ENCODE measurements around the gene FAM3D. TPM values are rescaled to one million over a fixed set of nuclear protein-coding genes. Genes with fewer than 3 reads are reported as not detected.
"Not testable (repeated sequence)": the region's sequence is repeated elsewhere in the genome, so short reads cannot be mapped to it uniquely, and the experiment has no call there.

FAM3D gene
- polyA plus RNA-seq, 3 donors, result 0.24 to 2.9 (median 0.56) TPM

- H3K27ac ChIP-seq (ENCODE audit: low read depth, low read length), result no peak overlapping the region
- 78 to 92% (median 89%) methylated on average over 4 of the region's 4 CpGs for WGBS, 3 donors
Observed at GRCh38 chr3:58688574-58688973, 22.0 kb upstream of the FAM3D start.

DNA sequence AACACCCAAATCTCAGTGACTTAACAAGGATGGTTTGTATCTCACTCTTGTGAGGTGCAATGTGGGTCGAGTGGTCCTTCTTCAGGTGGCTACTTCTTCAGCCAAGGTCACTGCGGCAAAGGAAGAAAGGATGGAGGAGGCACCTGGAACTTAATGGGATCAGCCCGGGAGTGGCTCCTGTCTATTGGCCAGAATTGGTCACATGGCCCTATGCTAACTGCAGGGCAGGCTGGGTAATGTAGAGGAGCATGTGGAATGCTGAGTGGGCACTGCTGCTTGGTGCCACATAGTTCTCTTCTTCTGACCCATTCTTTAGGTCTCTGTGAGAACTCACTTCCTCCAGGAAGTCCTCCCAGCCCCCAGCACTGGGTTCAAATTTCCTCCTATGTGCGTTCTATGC, 20.3 kb upstream of the FAM3D start:
- H3K27ac ChIP-seq (ENCODE audit: low read depth, low read length), result no peak overlapping the region
- 87 to 92% (median 92%) methylated on average over 4 of the region's 4 CpGs for WGBS, 3 donors

GRCh38 chr3:58685641-58686040, 19.1 kb upstream of the FAM3D start:
- WGBS, 3 donors, result 79 to 89% (median 88%) methylated on average over 10 of the region's 10 CpGs
- no peak overlapping the region for H3K27ac ChIP-seq (ENCODE audit: low read depth, low read length)

GRCh38 chr3:58683466-58683865, 16.9 kb upstream of the FAM3D start:
- WGBS, 3 donors, result 73 to 82% (median 75%) methylated on average over 4 of the region's 4 CpGs

GRCh38 chr3:58683001-58683458, 16.5 kb upstream of the FAM3D start:
- H3K27ac ChIP-seq (ENCODE audit: low read depth, low read length), result no peak overlapping the region
- 51 to 89% (median 62%) methylated on average over 5 of the region's 5 CpGs for WGBS, 3 donors

More at GRCh38 chr3:58683466-58683865, 16.9 kb upstream of the FAM3D start:
- no peak overlapping the region for H3K27ac ChIP-seq (ENCODE audit: low read depth, low read length)

- WGBS, 3 donors, result 62 to 76% (median 71%) methylated on average over 2 of the region's 2 CpGs
- no peak overlapping the region for H3K27ac ChIP-seq (ENCODE audit: low read depth, low read length)
Observed at GRCh38 chr3:58681863-58682262, 15.3 kb upstream of the FAM3D start.

- H3K27ac ChIP-seq (ENCODE audit: low read depth, low read length), result no peak overlapping the region
Observed at GRCh38 chr3:58680879-58681525, 14.4 kb upstream of the FAM3D start.

GRCh38 chr3:58679974-58680666, 13.5 kb upstream of the FAM3D start:
- 76 to 86% (median 79%) methylated on average over 6 of the region's 6 CpGs for WGBS, 3 donors
- no peak overlapping the region for H3K27ac ChIP-seq (ENCODE audit: low read depth, low read length)

More at GRCh38 chr3:58680879-58681525, 14.4 kb upstream of the FAM3D start:
- WGBS, 3 donors, result 81 to 90% (median 86%) methylated on average over 9 of the region's 9 CpGs

- no peak overlapping the region for H3K27ac ChIP-seq (ENCODE audit: low read depth, low read length)
- WGBS, 3 donors, result 42 to 70% (median 44%) methylated on average over 6 of the region's 6 CpGs
Observed at GRCh38 chr3:58679446-58679845, 12.9 kb upstream of the FAM3D start.

GRCh38 chr3:58678177-58678970, 11.8 kb upstream of the FAM3D start:
- not testable (repeated sequence) for H3K27ac ChIP-seq (ENCODE audit: low read depth, low read length)
- 64 to 75% (median 68%) methylated on average over 13 of the region's 13 CpGs for WGBS, 3 donors

- 84 to 90% (median 85%) methylated on average over 3 of the region's 3 CpGs for WGBS, 3 donors
- no peak overlapping the region for H3K27ac ChIP-seq (ENCODE audit: low read depth, low read length)
Observed at GRCh38 chr3:58672880-58673279, 6.3 kb upstream of the FAM3D start.

- no peak overlapping the region for H3K27ac ChIP-seq (ENCODE audit: low read depth, low read length)
- 21 to 93% (median 85%) methylated on average over 8 of the region's 8 CpGs for WGBS, 3 donors
Observed at GRCh38 chr3:58672451-58672850, 5.9 kb upstream of the FAM3D start.

- 64 to 81% (median 75%) methylated on average over 9 of the region's 9 CpGs for WGBS, 3 donors
- no peak overlapping the region for H3K27ac ChIP-seq (ENCODE audit: low read depth, low read length)
Observed at GRCh38 chr3:58670506-58671135, 4.0 kb upstream of the FAM3D start.

- H3K27ac ChIP-seq (ENCODE audit: low read depth, low read length), result no peak overlapping the region
- WGBS, 3 donors, result 69 to 86% (median 83%) methylated on average over 8 of the region's 8 CpGs
Observed at GRCh38 chr3:58668247-58668646, 1.7 kb upstream of the FAM3D start.

DNA sequence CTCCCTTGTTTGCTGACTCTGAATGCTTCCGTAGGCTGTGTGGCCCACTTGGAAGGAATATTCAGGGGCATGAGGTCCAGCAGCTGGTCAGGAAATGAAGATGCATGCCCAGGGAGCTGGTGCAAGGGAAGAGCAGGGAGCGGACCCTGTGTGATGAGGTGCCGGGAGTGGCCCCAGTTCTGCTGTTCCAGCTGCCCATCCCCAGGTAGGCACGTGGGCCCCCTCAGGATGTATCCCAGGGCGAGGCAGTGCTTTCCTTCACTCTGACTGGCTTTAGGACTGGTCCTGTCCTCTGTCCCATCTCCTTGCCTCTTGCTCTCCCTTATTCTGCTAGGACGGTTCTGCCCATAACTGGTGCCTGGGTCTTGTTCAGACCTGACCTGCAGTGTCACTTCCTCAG, 1.1 kb upstream of the FAM3D start:
- no peak overlapping the region for H3K27ac ChIP-seq (ENCODE audit: low read depth, low read length)
- WGBS, 3 donors, result 76 to 78% (median 77%) methylated on average over 6 of the region's 6 CpGs

GRCh38 chr3:58667229-58667628, 655 bp upstream of the FAM3D start:
- WGBS, 3 donors, result 78 to 92% (median 86%) methylated on average over 1 of the region's 1 CpG
- H3K27ac ChIP-seq (ENCODE audit: low read depth, low read length), result no peak overlapping the region

GRCh38 chr3:58665405-58665804, 1.2 kb downstream of the FAM3D start:
- WGBS, 3 donors, result 79 to 92% (median 90%) methylated on average over 2 of the region's 2 CpGs

GRCh38 chr3:58664611-58665010, 2.0 kb downstream of the FAM3D start:
- no peak overlapping the region for H3K27ac ChIP-seq (ENCODE audit: low read depth, low read length)
- 83 to 89% (median 84%) methylated on average over 3 of the region's 3 CpGs for WGBS, 3 donors

More at GRCh38 chr3:58665405-58665804, 1.2 kb downstream of the FAM3D start:
- no peak overlapping the region for H3K27ac ChIP-seq (ENCODE audit: low read depth, low read length)

All from adipose tissue (tissue), 3 donors.